Stimulated activated CD8-positive, alpha-beta memory T cell treated with anti-CD3 and anti-CD28 coated beads, Interleukin-2, amount 100 ng/mL, for 1 hour (primary cell): ENCODE measurements around the gene EVI5.

Experiments
- DNase-seq, 2 donors: peaks; one replicate each; pipeline ENCODE4 v3.0.0-alpha.2; 2020; ENCODE audit warnings: low read depth in 2 of 2

The EVI5 gene

GRCh38 chr1:92483610-92484471 lies 301.1 kb downstream of the EVI5 start:
- DNase-seq = peak in 1 of 2 donors; percentile 15

- DNase-seq = peak in 1 of 2 donors; percentile 15
Measured at GRCh38 chr1:92482665-92483609, 302.0 kb downstream of the EVI5 start.

GRCh38 chr1:92481971-92482664 lies 302.8 kb downstream of the EVI5 start:
- no peak for DNase-seq

GRCh38 chr1:92481599-92481925 lies 303.3 kb downstream of the EVI5 start:
- DNase-seq = no peak

- DNase-seq = no peak
Measured at GRCh38 chr1:92480813-92481598, 303.9 kb downstream of the EVI5 start.

GRCh38 chr1:92480200-92480812 lies 304.6 kb downstream of the EVI5 start:
- DNase-seq = no peak

GRCh38 chr1:92479587-92479986 lies 305.3 kb downstream of the EVI5 start:
- DNase-seq = no peak

GRCh38 chr1:92478393-92478792 lies 306.5 kb downstream of the EVI5 start:
- no peak for DNase-seq

GRCh38 chr1:92476071-92476631 lies 308.8 kb downstream of the EVI5 start:
- DNase-seq = peak in 1 of 2 donors; percentile 16

- no peak for DNase-seq
Measured at GRCh38 chr1:92475029-92475428, 309.9 kb downstream of the EVI5 start.

GRCh38 chr1:92473781-92474495 lies 311.0 kb downstream of the EVI5 start:
- DNase-seq = no peak

GRCh38 chr1:92470216-92470615 lies 314.7 kb downstream of the EVI5 start:
- DNase-seq = no peak

GRCh38 chr1:92466683-92467352 lies 318.1 kb downstream of the EVI5 start:
- DNase-seq = no peak

- DNase-seq = no peak
Measured at GRCh38 chr1:92465256-92465647, 319.7 kb downstream of the EVI5 start.

- no peak for DNase-seq
Measured at GRCh38 chr1:92464588-92465255, 320.2 kb downstream of the EVI5 start.

- no peak for DNase-seq
Measured at GRCh38 chr1:92461364-92462097, 323.4 kb downstream of the EVI5 start.

GRCh38 chr1:92459871-92460320 lies 325.0 kb downstream of the EVI5 start:
- DNase-seq = no peak
